ENCODE data around the gene PXDN. TPM values are rescaled to one million over a fixed set of nuclear protein-coding genes. Genes with fewer than 3 reads are reported as not detected.

Gene PXDN, protein sequence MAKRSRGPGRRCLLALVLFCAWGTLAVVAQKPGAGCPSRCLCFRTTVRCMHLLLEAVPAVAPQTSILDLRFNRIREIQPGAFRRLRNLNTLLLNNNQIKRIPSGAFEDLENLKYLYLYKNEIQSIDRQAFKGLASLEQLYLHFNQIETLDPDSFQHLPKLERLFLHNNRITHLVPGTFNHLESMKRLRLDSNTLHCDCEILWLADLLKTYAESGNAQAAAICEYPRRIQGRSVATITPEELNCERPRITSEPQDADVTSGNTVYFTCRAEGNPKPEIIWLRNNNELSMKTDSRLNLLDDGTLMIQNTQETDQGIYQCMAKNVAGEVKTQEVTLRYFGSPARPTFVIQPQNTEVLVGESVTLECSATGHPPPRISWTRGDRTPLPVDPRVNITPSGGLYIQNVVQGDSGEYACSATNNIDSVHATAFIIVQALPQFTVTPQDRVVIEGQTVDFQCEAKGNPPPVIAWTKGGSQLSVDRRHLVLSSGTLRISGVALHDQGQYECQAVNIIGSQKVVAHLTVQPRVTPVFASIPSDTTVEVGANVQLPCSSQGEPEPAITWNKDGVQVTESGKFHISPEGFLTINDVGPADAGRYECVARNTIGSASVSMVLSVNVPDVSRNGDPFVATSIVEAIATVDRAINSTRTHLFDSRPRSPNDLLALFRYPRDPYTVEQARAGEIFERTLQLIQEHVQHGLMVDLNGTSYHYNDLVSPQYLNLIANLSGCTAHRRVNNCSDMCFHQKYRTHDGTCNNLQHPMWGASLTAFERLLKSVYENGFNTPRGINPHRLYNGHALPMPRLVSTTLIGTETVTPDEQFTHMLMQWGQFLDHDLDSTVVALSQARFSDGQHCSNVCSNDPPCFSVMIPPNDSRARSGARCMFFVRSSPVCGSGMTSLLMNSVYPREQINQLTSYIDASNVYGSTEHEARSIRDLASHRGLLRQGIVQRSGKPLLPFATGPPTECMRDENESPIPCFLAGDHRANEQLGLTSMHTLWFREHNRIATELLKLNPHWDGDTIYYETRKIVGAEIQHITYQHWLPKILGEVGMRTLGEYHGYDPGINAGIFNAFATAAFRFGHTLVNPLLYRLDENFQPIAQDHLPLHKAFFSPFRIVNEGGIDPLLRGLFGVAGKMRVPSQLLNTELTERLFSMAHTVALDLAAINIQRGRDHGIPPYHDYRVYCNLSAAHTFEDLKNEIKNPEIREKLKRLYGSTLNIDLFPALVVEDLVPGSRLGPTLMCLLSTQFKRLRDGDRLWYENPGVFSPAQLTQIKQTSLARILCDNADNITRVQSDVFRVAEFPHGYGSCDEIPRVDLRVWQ (N-terminal part only)
- 10 to 100 TPM in 5 of 8 experiments, under 1 TPM in 3; 0.46 to 80.9 (median 45.0) TPM for total RNA-seq

DNA sequence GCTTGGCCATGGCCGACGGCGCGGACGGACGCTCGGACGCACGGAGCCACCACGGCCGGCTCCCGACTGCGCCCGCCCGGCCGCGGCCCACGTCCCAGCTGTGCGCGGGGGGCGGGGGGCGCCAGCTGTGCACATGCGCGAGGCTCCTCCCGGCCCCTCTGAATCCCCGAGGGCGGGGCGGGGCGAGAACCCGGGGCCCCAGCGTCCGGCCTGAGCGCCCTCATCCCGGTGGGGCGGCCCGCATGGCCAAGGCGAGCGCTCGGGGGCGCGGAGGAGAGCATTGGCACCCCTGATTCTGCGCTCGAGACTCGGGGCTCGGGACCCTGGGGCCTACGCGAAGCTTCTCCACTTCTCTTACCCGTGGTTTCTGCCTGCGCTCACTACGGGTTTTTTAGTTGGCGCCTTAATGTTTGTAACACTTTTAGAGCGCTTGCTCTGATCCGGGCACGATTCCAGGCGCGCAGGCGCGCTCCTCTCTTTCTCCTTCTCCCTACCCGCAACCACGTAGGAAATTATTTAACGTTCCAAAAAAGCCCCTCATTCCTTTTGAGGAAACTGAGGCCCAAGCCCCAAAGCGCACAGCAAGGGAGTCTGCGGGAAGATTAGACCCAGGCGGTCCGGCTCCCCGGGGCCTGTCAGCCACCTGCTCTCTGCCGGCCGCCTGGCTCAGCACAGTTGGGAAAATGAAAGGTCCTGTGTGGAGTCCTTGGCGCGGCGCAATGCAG, at the start of gene PXDN:
Gene PXDN, minus strand, starts transcription at position 70 of the 725 bp plus-strand sequence. Its CDS starts 60 bp downstream, at position 10.
- H3K4me3 ChIP-seq = peak within 1 kb of the TSS; percentile 70 to 91 (median 75)
- H3K27ac ChIP-seq = peak within 1 kb of the TSS; percentile 73 to 81
- peaks cover 9 to 10% of the 10 kb centered on the region in 2 donors for H3K4me1 ChIP-seq (replicated peaks in 1 of 2)
- 0 to 73% (median 53%) methylated on average over 2 to 6 of the region's 71 CpGs; no CpG with 5 or more reads in 3 of the 10 experiments for WGBS, 10 experiments
- peak in 5 of 8 experiments; percentile 58 to 70 (median 67) for ATAC-seq (replicated peaks in 6 of 8)
- in situ Hi-C loops (cut with MboI; ENCODE audit: low pct_unique_long_range_greater_than_20kb in 2 of 9, low sequenced_read_pairs in 9 of 9, unreplicated experiment in 9 of 9) = no loop called here

DNA sequence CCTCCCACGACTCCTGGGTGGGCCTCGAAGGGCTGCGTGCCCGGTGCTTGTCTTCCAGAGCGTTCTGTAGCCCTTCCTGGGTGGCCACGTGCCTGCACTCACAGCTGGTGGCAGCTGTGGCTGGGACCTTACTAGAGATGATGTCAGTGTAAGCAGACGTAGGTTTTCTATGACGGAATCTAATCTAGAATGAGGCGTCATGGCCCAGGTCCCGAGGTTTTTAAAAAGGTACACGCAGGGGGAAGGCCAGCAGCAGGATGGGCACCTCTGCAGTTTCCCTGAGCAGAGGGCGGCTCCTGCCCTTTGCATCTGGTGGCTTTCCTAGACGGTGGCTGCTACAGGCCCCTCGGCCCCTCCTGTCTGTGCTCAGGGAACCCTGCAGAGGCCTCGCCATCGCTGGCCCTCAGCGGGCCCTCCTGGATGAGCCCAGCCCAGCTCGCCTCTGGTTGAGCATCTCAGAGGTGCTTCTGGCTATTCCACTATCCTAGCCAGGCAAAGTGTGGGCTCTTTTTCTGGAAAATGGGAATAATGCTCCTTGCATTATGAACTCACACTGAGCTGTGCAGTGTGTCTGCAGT, 49.6 kb upstream of the PXDN start:
- peak overlapping the region; percentile 61 to 81 for H3K27ac ChIP-seq
- ATAC-seq (replicated peaks in 6 of 8) = peak in 5 of 8 experiments; percentile 83 to 93 (median 90)
- in situ Hi-C loops (cut with MboI; ENCODE audit: low pct_unique_long_range_greater_than_20kb in 2 of 9, low sequenced_read_pairs in 9 of 9, unreplicated experiment in 9 of 9) = no loop called here
- WGBS, 10 experiments = 60 to 100% (median 80%) methylated on average over 2 to 7 of the region's 18 CpGs; no CpG with 5 or more reads in 5 of the 10 experiments
- H3K4me1 ChIP-seq (replicated peaks in 1 of 2) = peaks cover 13 to 21% of the 10 kb centered on the region in 2 donors
- no peak overlapping the region for H3K4me3 ChIP-seq

DNA sequence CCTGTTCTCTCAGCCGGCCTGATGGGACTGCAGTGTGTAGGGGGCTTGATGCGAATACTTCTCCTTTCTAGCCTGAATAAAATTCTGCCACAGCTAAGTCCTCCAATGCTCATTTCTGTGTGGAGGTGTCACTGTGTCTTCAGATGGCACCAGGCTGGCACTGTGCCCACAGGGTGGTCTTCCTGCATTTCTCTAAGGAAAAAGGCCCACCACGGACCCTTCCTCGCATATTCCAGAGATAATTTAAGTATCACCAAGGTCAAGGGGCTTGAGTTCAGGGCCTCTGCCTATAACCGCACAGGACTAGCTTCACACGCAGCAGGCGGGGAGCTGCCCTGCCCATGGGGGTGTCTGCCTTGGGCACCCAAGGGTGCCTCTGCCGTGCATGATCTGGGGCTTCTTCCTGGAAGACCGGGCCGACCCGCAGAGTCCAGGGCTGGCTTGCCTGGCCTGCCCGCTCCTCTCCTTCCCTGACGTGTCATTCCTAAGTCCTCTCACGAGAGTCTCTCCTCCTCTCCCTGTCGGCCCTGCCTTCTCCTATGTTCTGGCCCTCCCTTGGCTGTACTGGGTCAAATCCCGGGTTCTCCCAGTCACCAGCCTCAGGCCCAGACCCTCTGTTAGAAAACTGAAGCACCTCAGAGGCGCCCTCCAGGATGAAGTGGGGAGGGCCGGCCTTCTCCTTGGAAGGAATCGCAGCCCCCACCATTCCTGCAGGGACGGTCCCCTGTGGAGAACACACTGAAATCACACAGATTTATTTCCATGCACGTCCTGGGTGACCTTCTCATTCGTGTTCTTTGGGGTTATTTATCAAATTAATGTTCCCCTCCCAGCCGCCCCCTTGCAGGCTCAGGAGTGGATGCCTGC, 48.9 kb upstream of the PXDN start:
- in situ Hi-C loops (cut with MboI; ENCODE audit: low pct_unique_long_range_greater_than_20kb in 2 of 9, low sequenced_read_pairs in 9 of 9, unreplicated experiment in 9 of 9) = no loop called here
- no peak for ATAC-seq (replicated peaks in 6 of 8)
- Histone ChIP-seq H3K4me3 (no peak overlapping the region), H3K4me1 (replicated peaks in 1 of 2) (peaks cover 17 to 21% of the 10 kb centered on the region in 2 donors), H3K27ac (peak overlapping the region; percentile 61 to 81)
- WGBS, 10 experiments = 63 to 97% (median 83%) methylated on average over 2 to 6 of the region's 23 CpGs; no CpG with 5 or more reads in 3 of the 10 experiments

DNA sequence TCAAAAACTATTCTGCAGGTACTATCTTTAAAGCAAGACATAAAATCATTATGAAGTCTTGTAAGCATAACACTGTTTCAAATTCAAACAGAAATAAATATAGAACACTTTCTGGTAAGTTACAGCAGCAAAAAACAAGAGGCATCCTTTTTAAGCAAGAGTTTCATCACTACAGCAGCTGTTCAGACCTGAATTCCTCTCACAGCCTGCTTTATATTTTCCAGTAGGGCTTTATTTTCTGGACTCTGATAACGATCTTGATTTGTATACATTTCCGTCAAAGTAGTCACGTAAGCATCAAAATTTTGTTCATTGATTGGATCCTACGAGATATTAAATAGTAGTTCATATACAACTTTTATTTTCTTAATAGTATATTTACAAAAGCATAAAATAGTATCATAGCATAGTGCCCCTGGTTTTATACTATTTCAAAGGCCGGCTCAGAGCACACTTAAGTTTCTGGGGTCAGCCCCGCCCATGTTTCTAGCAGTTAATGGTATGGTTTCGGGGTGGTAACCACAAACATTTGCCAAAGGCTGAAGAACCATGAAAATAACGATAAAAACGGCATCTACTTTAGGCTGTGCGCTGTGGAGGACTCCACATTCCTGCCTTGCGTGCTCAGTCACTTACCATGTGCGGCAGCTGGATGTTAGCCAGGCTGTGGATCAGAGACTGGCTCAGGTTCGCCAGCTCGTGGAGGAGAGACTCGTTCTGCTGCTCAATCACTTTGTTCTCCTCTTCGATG, 47.5 kb upstream of the PXDN start:
- peak in 1 of 8 experiments; percentile 80 for ATAC-seq (replicated peaks in 6 of 8)
- in situ Hi-C loops (cut with MboI; ENCODE audit: low pct_unique_long_range_greater_than_20kb in 2 of 9, low sequenced_read_pairs in 9 of 9, unreplicated experiment in 9 of 9) = no loop called here
- Histone ChIP-seq H3K4me1 (replicated peaks in 1 of 2) (peaks cover 18 to 24% of the 10 kb centered on the region in 2 donors), H3K4me3 (no peak overlapping the region), H3K27ac (no peak overlapping the region)
- 7 to 97% (median 88%) methylated on average over 4 to 13 of the region's 16 CpGs; no CpG with 5 or more reads in 1 of the 10 experiments for WGBS, 10 experiments

DNA sequence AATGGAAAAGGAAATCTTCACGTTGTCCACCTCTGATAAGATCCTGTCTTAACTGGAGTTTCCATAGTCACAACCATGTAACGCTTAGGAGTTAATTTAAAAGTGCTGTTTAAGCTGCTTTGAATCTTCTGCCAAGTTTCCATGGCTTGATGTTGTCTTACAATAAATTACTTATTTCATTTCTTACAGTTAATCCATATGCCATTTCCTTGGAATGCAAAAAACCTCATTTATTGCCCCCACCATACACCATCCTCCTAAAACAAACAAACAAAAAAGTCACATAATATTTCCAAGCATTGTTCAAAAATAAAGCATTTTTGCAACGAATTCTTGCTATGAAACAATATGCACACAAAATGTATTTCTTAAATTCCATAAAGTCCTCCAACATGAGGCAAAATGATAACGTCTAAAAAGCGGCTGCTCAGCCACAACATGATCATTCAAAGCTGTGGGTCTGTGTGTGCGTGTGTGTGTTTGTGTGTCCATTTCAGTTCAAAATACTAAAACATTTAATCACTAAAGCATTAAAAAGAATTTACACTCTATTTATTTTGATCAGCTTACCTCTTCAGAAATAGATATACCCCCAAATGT, 46.8 kb upstream of the PXDN start:
- Histone ChIP-seq H3K4me3 (no peak overlapping the region), H3K27ac (no peak overlapping the region), H3K4me1 (replicated peaks in 1 of 2) (peaks cover 18 to 25% of the 10 kb centered on the region in 2 donors)
- 23 to 100% (median 75%) methylated on average over 1 to 6 of the region's 6 CpGs for WGBS, 10 experiments
- in situ Hi-C loops (cut with MboI; ENCODE audit: low pct_unique_long_range_greater_than_20kb in 2 of 9, low sequenced_read_pairs in 9 of 9, unreplicated experiment in 9 of 9) = no loop called here
- ATAC-seq (replicated peaks in 6 of 8) = no peak

DNA sequence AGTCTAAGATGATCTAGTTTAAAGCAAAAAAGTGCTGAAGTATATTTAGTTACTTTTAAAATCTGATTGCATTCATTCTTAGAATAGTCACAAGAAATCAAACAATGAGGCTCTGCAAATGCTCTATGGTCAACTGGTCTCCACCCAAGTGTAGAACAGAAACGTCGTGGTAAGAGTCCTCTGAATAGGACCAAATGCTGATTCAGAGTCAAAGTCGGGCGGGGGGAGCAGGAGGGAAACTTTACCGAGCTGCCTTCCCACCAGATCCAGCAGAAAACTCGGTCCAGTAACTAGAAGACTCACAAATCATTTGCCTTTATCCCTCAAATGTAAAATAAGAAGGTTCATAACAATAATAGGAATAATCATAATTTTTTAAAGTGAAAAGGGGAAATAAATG, 46.2 kb upstream of the PXDN start:
- ATAC-seq (replicated peaks in 6 of 8) = no peak
- Histone ChIP-seq H3K4me3 (no peak overlapping the region), H3K4me1 (replicated peaks in 1 of 2) (peaks cover 18 to 28% of the 10 kb centered on the region in 2 donors), H3K27ac (no peak overlapping the region)
- in situ Hi-C loops (cut with MboI; ENCODE audit: low pct_unique_long_range_greater_than_20kb in 2 of 9, low sequenced_read_pairs in 9 of 9, unreplicated experiment in 9 of 9) = no loop called here
- 14 to 82% (median 71%) methylated on average over 4 to 6 of the region's 6 CpGs; no CpG with 5 or more reads in 3 of the 10 experiments for WGBS, 10 experiments

DNA sequence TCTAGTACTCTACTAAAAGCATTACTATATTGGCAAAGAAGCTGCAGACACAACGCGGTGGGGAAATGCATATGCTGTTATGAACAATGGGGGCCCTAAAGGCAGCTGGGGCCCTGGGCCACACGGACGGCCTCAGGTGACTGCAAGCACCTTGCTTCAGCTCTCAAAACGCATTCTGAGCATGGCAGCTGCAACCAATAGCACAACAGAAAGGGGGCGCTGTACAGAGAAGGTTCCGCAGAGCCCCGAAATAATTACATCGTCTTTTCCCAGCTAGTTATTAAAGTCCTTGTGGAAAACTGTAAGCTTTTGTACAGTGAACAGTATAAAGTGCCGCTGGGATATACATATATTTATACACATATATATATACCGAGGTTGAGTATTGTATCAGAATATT, 45.3 kb upstream of the PXDN start:
- ATAC-seq (replicated peaks in 6 of 8) = no peak
- peaks cover 18 to 25% of the 10 kb centered on the region in 2 donors for H3K4me1 ChIP-seq (replicated peaks in 1 of 2)
- H3K27ac ChIP-seq = no peak overlapping the region
- no peak overlapping the region for H3K4me3 ChIP-seq
- in situ Hi-C loops (cut with MboI; ENCODE audit: low pct_unique_long_range_greater_than_20kb in 2 of 9, low sequenced_read_pairs in 9 of 9, unreplicated experiment in 9 of 9) = no loop called here
- 80 to 100% (median 95%) methylated on average over 1 to 10 of the region's 11 CpGs; no CpG with 5 or more reads in 1 of the 10 experiments for WGBS, 10 experiments

DNA sequence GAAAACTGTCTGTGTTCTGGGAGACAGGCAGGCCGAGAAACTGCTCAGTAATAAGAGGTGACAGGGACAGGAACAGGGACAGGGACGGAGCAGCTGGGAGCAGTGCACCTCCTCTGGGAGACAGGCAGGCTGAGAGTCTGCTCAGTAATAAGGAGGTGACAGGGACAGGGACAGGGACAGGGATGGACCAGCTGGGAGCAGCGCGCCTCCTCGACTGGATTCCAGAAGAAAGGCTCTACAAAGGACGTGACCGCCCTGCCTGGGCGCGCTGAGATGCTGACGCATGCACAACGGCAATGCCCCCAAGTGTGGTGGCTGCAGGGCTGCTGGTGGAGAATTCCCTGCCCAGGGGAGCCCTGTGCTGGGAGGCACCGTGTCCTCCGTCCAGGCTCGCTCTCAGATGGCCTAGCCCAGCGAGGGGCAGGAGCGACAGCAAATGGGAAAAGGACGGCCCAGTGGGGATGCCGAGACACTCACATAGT, 44.2 kb upstream of the PXDN start:
- WGBS, 10 experiments = 69 to 100% (median 82%) methylated on average over 1 to 12 of the region's 18 CpGs; no CpG with 5 or more reads in 1 of the 10 experiments
- Histone ChIP-seq H3K27ac (no peak overlapping the region), H3K4me3 (no peak overlapping the region), H3K4me1 (replicated peaks in 1 of 2) (peaks cover 12 to 15% of the 10 kb centered on the region in 2 donors)
- ATAC-seq (replicated peaks in 6 of 8) = peak in 5 of 8 experiments; percentile 26 to 48 (median 35)
- in situ Hi-C loops (cut with MboI; ENCODE audit: low pct_unique_long_range_greater_than_20kb in 2 of 9, low sequenced_read_pairs in 9 of 9, unreplicated experiment in 9 of 9) = no loop called here

DNA sequence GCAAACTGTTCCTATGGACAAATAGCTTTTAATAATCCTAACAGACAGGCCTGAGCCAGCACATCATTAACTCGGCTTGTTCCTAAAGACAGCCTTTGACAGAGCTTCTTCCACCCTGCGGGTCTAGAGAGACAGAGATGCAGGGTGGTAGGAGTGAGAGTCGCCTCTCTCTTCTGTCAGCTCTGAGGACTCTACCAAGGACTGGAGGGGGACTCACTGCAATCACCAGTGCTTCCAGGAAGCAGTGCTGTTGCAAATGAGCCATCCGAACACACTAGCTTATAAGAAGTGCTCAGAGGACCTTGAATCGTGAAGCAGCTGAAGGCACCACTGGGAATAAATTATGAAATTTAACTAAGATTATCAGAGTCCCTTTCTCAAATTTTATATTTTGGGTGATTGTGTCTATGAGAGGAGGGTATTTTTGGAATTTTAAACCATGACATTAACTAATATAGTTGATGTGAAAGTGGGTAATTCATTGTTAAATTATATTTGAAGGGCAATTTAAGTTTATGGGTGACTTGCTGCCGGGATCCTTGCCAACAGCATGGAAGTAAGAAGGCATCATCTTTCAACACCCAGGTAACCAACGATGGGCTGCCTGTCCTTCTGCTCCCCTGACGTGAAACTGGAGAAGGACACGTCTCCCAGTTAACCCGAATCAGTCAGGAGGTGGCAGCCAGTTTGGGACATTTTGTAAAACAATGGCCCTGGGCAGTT, 43.6 kb upstream of the PXDN start:
- Histone ChIP-seq H3K27ac (no peak overlapping the region), H3K4me1 (replicated peaks in 1 of 2) (peaks cover 6 to 8% of the 10 kb centered on the region in 2 donors), H3K4me3 (no peak overlapping the region)
- peak in 5 of 8 experiments; percentile 69 to 86 (median 77) for ATAC-seq (replicated peaks in 6 of 8)
- in situ Hi-C loops (cut with MboI; ENCODE audit: low pct_unique_long_range_greater_than_20kb in 2 of 9, low sequenced_read_pairs in 9 of 9, unreplicated experiment in 9 of 9) = no loop called here
- 40 to 84% (median 69%) methylated on average over 2 to 9 of the region's 10 CpGs; no CpG with 5 or more reads in 1 of the 10 experiments for whole genome bisulfite sequencing, 10 experiments
